Activated T-cell treated with anti-CD3 and anti-CD28 coated beads for 24 hours (primary cell): ENCODE measurements around the gene METTL9.
"Not testable (repeated sequence)": the region's sequence is repeated elsewhere in the genome, so short reads cannot be mapped to it uniquely, and the experiment has no call there.

Experiments used
- DNase-seq: peaks from one replicate; pipeline ENCODE4 v3.0.0-alpha.2; 2020; ENCODE audit warnings: low read depth

The METTL9 gene

DNA sequence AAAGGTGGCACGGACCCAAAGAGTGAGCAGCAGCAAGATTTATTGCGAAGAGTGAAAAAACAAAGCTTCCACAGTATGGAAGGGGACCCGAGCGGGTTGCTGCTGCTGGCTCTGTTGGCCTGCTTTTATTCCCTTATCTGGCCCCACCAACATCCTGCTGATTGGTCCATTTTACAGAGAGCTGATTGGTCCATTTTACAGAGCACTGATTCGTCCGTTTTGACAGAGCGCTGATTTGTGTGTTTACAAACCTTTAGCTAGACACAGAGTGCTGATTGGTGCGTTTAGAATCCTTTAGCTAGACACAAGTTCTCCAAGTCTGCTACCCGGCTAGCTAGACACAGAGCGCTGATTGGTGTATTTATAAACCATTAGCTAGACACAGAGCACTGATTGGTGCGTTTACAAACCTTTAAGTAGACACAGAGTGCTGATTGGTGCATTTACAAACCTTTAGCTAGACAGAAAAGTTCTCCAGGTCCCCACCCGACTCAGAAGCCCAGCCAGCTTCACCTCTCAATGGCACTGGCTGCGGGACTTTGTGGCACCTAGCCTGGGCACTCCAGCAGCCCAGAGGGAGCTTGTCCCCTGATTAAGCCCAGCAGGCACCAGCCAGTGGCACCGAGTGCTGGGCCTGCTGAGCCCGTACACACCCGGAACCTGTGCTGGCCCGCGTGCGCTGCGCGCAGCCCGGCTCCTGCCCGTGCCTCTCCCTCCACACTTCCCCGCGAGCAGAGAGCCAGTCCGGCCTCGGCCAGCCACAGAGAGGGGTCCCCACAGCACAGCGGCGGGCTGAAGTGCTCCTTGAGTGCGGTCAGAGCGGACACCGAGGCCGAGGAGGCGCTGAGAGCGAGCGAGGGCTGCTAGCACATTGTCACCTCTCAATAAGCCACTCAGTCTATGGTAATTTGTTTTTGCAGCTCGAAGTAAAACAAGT is 37.9 kb downstream of the METTL9 start:
- no peak for DNase-seq

DNA sequence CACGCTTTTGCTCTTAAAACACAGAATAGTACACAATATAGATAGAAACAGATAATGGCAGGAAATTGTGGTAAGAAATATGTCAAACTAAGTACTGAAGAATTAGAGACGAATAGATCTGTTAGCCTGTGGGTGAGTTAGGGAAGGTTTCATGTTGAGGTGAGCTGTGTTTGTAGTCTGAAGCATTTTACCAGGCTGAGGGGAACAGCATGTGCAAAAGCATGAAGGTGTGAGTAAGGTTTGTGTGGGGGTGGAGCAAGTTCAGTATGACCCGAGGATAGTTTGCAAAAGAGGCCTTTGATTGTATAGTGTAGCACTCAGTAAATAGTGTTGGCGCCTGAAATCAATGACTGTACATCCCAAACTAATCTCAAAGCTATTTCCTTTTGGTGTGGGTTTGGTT is 39.2 kb downstream of the METTL9 start:
- DNase-seq: no peak

DNA sequence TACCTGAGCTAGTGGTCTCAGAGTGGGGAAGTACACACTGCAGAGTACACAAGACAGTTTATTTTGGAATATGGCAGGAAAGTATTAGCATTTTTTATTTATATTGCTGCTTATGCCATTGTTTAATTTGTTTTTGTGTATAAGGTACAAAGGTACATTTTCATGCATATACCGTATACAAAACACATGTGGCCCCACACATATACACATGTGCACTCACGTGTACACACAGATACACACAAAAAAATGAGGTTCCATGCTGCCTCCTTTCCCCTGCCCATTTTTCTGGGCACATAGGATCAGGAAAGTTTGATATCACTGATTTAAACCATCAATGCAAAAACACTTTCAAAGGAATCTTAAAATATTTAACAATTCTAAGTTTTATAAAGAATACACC is 40.1 kb downstream of the METTL9 start:
- DNase-seq: no peak

DNA sequence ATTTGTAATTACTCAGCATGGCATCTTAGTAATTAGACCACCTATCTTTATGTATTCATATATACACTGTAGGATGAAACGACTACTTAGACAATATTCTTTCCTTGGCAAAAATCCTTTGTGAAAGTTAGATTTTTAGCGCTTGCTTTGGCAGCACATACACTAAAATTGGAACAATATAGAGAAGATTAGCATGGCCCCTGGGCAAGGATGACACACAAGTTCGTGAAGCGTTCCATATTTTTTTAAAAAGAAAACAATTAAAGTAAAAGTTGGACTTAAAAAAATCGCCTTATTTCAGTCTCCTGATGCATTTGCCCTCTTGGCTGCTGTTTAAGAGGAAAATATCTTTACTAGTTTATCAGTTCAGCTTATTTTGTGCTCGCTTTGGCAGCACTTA is 42.5 kb downstream of the METTL9 start:
- no peak for DNase-seq

- no peak for DNase-seq
These were observed 43.5 kb downstream of the METTL9 start for GRCh38 chr16:21642861-21643260.

DNA sequence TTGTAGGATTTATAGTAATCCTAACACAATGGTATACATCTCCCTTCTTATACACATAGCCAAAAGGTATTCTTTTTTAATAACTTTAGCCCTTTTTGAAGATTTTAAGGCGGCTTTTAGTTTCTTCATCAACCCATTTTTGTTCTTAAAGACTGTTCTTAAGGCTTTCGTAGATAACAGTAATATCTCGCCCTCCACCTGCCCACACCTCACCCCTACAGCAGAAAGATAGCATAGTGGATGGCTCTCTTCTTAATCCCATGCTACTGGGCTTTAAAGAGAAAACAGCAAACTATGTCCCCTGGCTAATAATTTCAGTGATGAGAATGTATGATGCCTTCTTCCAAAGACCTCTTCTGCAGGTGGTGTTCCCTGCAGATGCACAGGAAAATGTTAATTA is 44.4 kb downstream of the METTL9 start:
- DNase-seq: no peak

DNA sequence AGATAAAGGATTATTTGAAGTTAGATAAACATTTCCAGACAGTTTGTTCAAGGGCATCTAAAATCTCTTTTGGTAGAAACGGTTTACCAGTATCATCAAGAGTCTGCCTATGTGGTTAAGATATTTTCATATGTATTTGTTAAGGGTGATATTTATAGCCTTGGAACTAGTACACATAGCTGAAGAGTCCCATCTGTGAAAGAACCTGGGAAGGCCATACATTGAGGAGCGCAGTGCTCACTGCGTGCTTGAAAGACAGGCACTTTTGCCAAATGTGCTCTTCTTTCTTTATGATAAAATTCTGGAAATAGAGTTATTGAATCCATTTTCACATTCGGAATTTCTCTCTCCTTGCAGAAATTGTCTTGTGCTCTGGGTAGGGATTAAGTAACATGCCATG is 45.3 kb downstream of the METTL9 start:
- no peak for DNase-seq

DNA sequence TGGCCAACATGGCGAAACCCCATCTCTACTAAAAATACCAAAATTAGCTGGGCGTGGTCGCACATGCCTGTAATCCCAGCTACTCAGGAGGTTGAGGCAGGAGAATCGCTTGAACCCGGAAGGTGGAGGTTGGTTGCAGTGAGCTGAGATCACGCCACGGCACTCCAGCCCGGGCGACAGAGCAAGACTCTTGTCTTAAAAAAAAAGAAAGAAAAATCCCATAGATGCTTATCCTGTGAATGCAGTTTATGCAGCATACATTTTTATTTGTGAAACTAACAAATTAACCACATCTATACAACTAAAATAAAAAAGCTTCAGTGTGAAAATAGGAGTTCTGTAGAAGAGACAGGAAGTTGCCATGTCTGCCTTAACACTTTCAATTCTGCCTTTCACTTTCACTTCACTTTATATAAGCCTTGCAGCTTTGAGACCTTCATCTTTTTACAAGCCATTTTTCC is 45.9 kb downstream of the METTL9 start:
- DNase-seq: no peak

- no peak for DNase-seq
These were observed 46.7 kb downstream of the METTL9 start for GRCh38 chr16:21646091-21646490.

DNA sequence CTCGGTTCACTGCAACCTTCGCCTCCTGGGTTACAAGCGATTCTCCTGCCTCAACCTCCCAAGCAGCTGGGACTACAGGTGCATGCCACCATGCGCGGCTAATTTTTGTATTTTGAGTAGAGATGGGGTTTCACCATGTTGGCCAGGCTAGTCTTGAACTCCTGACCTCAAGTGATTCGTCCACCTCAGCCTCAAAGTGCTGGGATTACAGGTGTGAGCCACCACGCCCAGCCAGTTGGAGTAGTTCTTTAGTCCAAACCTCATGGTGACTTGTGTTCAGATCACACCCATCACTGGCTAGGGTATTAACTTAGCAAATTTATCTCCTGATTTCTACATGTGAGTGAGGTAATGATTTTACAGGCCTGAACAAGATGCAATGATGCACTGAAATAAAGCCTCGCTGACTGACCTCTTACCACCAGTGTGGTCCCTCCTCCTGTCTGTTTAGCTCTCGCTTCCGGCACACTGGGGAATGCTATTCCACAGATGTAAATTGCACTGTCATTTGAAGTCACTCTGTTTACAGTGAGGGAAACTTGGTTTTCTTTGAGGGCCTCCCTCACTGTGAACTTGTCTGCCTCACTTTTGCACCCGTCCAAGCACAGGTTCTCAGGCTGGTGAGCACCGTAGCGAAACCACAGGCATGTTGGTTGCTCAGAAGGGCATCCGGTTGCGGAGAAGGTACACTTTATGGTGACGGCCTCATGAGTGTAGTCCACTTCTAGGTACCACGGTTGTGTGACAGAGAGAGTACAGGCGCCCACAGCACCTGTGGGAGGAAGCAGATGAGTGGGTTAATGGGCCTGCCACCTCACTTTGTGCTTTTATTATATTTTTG is 47.6 kb downstream of the METTL9 start:
- DNase-seq: peak; percentile 64

GRCh38 chr16:21647562-21648164 is 48.3 kb downstream of the METTL9 start:
- no peak for DNase-seq

- not testable (repeated sequence) for DNase-seq
These were observed 50.5 kb downstream of the METTL9 start for GRCh38 chr16:21649826-21650406.

DNA sequence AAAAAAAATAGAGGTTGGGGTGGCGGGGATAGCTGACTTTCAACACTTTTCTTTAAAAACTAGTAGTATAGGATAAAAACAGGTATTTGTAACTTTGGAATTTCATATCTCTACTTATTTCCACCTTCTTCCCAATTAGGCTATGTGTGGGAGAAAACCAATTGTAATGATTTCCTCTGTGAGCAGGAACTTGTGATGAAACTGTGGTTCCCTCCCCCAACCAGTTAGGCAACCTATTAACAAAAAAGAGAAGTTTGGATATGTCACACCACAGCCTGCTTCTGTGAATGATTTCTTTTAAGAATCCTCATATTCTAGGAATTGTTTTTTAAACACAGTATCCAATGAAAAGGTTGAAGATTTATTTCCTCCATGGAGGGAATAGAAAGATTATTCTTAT is 51.1 kb downstream of the METTL9 start:
- DNase-seq: no peak

DNA sequence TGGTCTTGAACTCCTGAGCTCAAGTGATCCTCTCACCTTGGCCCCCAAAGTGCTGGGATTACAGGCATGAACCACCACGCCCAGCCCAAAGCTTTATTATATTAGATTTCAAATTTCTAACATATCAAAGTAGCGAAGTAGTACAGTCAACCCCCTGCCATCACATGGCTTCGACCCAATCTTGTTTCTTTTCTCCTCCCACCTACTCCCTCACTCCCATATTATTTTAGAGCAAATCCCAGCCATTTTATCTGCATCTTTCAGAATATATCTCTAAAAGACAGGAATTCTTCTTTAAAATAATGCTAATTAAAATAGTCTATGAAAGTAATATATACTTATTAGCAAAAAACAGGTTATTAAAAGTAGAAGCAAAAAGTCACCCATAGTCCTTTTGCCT is 52.1 kb downstream of the METTL9 start:
- DNase-seq: no peak

DNA sequence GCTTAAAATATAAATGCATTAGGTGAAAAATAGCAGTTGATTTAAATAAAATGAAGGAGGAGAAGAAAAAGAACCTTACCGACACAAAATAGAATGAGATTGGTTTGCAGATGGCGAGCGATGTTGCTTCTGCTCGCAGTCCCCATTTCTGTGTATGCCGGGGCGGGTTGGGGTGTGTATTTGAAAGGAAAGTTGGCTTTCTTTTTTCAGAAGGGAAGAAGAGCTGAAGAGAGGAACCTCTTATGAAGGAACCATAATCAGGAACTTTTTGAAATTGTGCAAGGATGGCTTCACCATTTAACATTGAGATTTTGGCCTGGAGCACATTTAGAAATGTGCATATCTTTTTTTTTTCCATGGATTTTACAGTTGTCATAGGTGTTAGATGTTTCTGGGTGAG is 53.1 kb downstream of the METTL9 start, which contains the start of gene IGSF6:
IGSF6 (minus strand) TSS at position 156 of the 400 bp plus-strand sequence; CDS start at position 146, 10 bp downstream.
- no peak for DNase-seq

DNA sequence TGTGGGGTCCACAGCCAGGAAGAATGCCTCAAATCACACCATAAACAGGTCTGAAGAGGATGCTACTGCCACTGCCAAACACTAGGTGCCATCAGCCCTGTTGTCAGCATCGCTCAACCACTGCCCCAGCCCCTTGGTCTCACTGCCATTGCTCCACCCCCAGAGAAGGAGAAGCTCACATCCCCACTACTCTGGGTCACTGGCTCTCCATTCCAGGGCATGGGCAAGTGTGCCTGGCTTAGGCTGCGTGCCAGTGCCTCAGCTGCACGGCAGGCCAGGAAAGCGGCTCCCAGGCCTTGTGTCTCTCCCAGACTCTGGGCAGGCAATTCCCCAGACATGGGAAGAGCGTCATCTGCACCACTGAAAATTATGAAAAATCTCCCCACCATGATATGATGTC is 54.2 kb downstream of the METTL9 start:
- no peak for DNase-seq

GRCh38 chr16:21654466-21654865 is 55.1 kb downstream of the METTL9 start:
- no peak for DNase-seq

DNA sequence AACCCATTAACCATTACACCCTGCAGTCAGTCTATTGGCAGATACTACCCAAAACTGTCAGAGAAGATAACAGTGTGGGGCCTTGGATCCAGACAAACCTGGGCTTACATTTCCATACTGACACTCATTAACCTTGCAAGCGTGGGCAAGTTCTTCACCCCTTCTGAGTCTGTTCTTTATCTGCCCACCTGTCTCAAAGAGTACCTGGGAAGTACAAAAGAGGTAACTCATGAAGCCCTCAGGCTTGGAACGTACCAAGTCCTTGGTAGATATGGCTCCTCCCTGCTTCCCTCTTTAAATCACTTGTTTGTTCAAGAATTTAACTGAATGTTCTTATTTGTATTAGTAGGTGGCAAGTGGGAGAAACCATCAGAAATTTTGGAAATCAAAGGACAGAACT is 55.5 kb downstream of the METTL9 start:
- DNase-seq: no peak

DNA sequence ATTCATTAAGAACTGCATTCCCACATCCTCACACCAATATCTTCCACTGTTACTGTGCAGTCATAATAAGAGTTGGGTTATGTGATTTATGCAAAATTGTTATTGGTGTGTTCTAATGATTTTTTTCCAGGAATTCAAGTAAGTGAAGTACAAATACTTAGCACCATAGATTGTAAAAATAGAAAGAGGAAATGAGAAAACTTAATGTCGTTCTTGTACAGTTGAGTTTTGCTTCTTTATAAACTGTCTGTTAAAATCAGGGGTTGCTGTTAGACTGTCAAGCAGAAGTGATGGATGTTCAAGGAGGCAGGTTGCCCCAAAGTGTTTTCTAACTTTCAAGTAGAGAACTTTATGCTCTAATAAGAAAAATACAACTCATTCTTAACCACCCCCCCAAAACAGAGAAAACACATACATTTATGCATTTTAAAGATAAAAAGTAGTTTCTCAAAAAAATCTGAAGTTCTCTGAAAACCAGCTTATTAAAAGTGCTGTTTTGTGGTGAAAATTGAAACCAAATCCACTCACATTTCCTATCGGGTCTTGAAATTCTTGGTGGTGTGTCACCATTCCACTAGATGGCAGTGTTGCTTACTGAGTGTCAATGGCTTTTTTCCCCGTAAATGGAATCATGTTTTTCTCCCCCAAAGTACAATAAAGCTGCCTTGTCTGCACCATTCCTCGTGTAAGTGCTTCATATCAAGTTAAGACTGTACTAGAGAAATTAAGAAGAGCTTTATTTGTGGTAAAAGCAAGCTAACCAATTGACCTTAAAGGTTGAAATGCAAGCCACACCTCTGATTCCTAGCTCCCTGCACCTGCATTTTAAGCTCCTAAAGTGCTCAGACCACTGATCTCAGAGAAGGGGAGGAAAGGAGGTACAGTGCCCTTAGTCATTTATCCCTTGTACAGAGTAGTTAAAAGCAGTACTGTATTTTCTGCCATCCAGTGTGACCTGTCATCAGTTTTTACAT is 57.7 kb downstream of the METTL9 start:
- no peak for DNase-seq

DNA sequence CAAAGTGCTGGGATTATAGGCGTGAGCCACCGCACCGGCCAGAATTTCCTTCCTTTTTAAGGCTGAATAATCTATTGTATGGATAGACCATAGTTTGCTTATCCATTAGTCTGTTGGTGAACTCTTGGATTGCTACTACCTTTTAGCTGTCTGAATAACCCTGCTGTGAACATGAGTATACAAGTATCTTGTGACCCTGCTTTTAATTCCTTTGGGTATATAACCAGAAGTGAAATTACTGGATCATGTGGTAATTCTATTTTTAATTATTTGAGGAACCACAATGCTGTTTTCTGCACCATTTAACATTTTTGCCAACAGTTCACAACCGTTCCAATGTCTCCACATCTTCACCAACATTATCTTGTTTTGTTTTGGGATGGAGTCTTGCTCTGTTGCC is 59.7 kb downstream of the METTL9 start:
- no peak for DNase-seq
